CD4-positive, alpha-beta T cell (primary cell): ENCODE results near the gene C1QTNF7. TPM values are rescaled to one million over a fixed set of nuclear protein-coding genes. Genes with fewer than 3 reads are reported as not detected.

Experiments used
- ATAC-seq: fragments of 200-7000 bp; cut with Tn5 transposase; one replicate; pipeline ENCODE4 v1.10.0; 2022; ENCODE audit warnings: mild to moderate bottlenecking; ENCODE audit not compliant: poor library complexity
- CTCF ChIA-PET: fragments of 350-600 bp; sonication (Branson Sonifier 250); formaldehyde crosslinking; loops from one replicate; lab custom pipeline; 2021; ENCODE audit warnings: antibody characterized with exemption, inconsistent platforms; lab: Charles Lee
- POLR2A ChIA-PET: fragments of 350-600 bp; sonication (Branson Sonifier 250); formaldehyde crosslinking; loops from one replicate; lab custom pipeline; 2021; ENCODE audit warnings: antibody characterized with exemption, inconsistent platforms; lab: Charles Lee
- DNase-seq, 14 experiments: peaks; one replicate each; pipeline ENCODE4 v3.0.0-alpha.2; 2013 to 2020; ENCODE audit warnings: mixed read lengths in 2 of 14
- H3K27ac ChIP-seq, 2 donors: one replicate each; pipeline versions ENCODE4 v1.5.1 to v1.7.0; 2013; ENCODE audit warnings: low read length in 2 of 2, low read depth in 1 of 2, mild to moderate bottlenecking in 1 of 2
- H3K27me3 ChIP-seq, 2 experiments: 1 replicate in 1 of 2; 2 replicates in 1 of 2; pipeline versions ENCODE4 v1.6.1 to v1.7.0; 2013; ENCODE audit warnings: low read length in 2 of 2, control low read depth in 1 of 2, mild to moderate bottlenecking in 1 of 2, moderate library complexity in 1 of 2; ENCODE audit not compliant: insufficient read depth in 2 of 2, control insufficient read depth in 1 of 2
- H3K36me3 ChIP-seq: one replicate; pipeline ENCODE4 v1.6.1; 2013; ENCODE audit warnings: low read length, control low read depth; ENCODE audit not compliant: insufficient read depth
- H3K4me1 ChIP-seq: one replicate; pipeline ENCODE4 v1.6.1; 2013; ENCODE audit warnings: low read length, control low read depth; ENCODE audit not compliant: insufficient read depth
- H3K4me3 ChIP-seq: one replicate; pipeline ENCODE4 v1.5.1; 2013; ENCODE audit warnings: mild to moderate bottlenecking, low read length, moderate library complexity
- H3K9me3 ChIP-seq, 2 experiments: 1 replicate in 1 of 2; 2 replicates in 1 of 2; pipeline versions ENCODE4 v1.6.1 to v1.7.0; 2013; ENCODE audit warnings: low read length in 2 of 2, mild to moderate bottlenecking in 2 of 2, control low read depth in 1 of 2, moderate library complexity in 1 of 2; ENCODE audit not compliant: control insufficient read depth in 1 of 2, insufficient read depth in 1 of 2
- H3K27ac Mint-ChIP-seq: one replicate; pipeline ENCODE4 v1.8.0; 2020; ENCODE audit warnings: mixed read lengths
- H3K27me3 Mint-ChIP-seq: one replicate; pipeline ENCODE4 v1.8.0; 2021; ENCODE audit warnings: mixed read lengths
- H3K36me3 Mint-ChIP-seq: one replicate; pipeline ENCODE4 v1.8.0; 2021; ENCODE audit warnings: low read depth, mixed read lengths
- H3K4me1 Mint-ChIP-seq: one replicate; pipeline ENCODE4 v1.8.0; 2021; ENCODE audit warnings: low read depth, mixed read lengths
- H3K4me3 Mint-ChIP-seq: one replicate; pipeline ENCODE4 v1.8.0; 2020; ENCODE audit warnings: mild to moderate bottlenecking, mixed read lengths
- H3K9me3 Mint-ChIP-seq: one replicate; pipeline ENCODE4 v1.8.0; 2020; ENCODE audit warnings: mixed read lengths
- CTCF ChIP-seq: fragments of 200-600 bp; IDR thresholded peaks from one replicate; pipeline ENCODE4 v1.8.0; 2022; ENCODE audit warnings: antibody characterized with exemption, mild to moderate bottlenecking
- intact Hi-C, 2 experiments: fragments of 100-400 bp; cut with DNase I in 1 of 2; cut with micrococcal nuclease in 1 of 2; formaldehyde crosslinking; loops; one replicate each; pipeline versions ENCODE4 v1.15.1 to v1.9.0; 2023 to 2025; cut with DNase I, micrococcal nuclease
- total RNA-seq, 174 experiments: library from RNA in 2 of 174; stranded (reverse) in 2 of 174; gene quantifications; one replicate each; pipeline ENCODE4 v1.2.3 and lab custom pipeline; 2021 to 2026

Gene C1QTNF7
- total RNA-seq, 2 experiments from 2014 or later, result not detected

- Histone ChIP-seq H3K27me3 (no peaks in the 10 kb centered on the region), H3K27ac (no peak overlapping the region), H3K36me3 (no peaks in the 10 kb centered on the region), H3K9me3 (no peaks in the 10 kb centered on the region), H3K4me3 (no peak overlapping the region), H3K4me1 (peaks cover 22% of the 10 kb centered on the region)
- Mint-ChIP-seq H3K36me3 (no peaks in the 10 kb centered on the region), H3K9me3 (no peaks in the 10 kb centered on the region), H3K27me3 (no peaks in the 10 kb centered on the region), H3K4me1 (peaks cover 65% of the 10 kb centered on the region), H3K27ac (peak overlapping the region; percentile 84), H3K4me3 (no peak overlapping the region)
- intact Hi-C loops, result no loop called here
- peak in 1 of 14 experiments; percentile 26 for DNase-seq
- ATAC-seq, result no peak
- TF ChIP-seq CTCF, result no peak
- ChIA-PET CTCF (interaction anchor here (1.0 kb wide), 1 partner anchor 17 kb away, joined by 5 read pairs; no protein-coding TSS in a partner anchor), POLR2A (no interaction called here)
These were observed 14.2 kb upstream of the C1QTNF7 start for GRCh38 chr4:15413623-15414019.

GRCh38 chr4:15414551-15415091, 13.2 kb upstream of the C1QTNF7 start:
- Histone ChIP-seq H3K36me3 (no peaks in the 10 kb centered on the region), H3K9me3 (no peaks in the 10 kb centered on the region), H3K27ac (no peak overlapping the region), H3K4me1 (peaks cover 22% of the 10 kb centered on the region), H3K27me3 (no peaks in the 10 kb centered on the region), H3K4me3 (no peak overlapping the region)
- ChIA-PET POLR2A (no interaction called here), CTCF (no interaction called here)
- no peaks in the 10 kb centered on the region for H3K9me3 Mint-ChIP-seq
- intact Hi-C loops, result no loop called here
- peaks cover 55% of the 10 kb centered on the region for H3K4me1 Mint-ChIP-seq
- ATAC-seq, result no peak
- no peak overlapping the region for H3K4me3 Mint-ChIP-seq
- DNase-seq, result no peak
- H3K27ac Mint-ChIP-seq, result peak overlapping the region; percentile 84
- H3K36me3 Mint-ChIP-seq, result no peaks in the 10 kb centered on the region
- no peak for TF ChIP-seq CTCF
- H3K27me3 Mint-ChIP-seq, result no peaks in the 10 kb centered on the region

GRCh38 chr4:15416357-15417232, 11.2 kb upstream of the C1QTNF7 start:
- TF ChIP-seq CTCF, result no peak
- Mint-ChIP-seq H3K36me3 (no peaks in the 10 kb centered on the region), H3K27ac (no peak overlapping the region), H3K27me3 (no peaks in the 10 kb centered on the region), H3K4me3 (no peak overlapping the region), H3K4me1 (peaks cover 35% of the 10 kb centered on the region), H3K9me3 (no peaks in the 10 kb centered on the region)
- no peaks in the 10 kb centered on the region for H3K9me3 ChIP-seq
- H3K36me3 ChIP-seq, result no peaks in the 10 kb centered on the region
- DNase-seq (no peak), ATAC-seq (no peak)
- ChIA-PET POLR2A (no interaction called here), CTCF (no interaction called here)
- intact Hi-C loops, result no loop called here
- no peak overlapping the region for H3K27ac ChIP-seq
- H3K4me1 ChIP-seq, result peaks cover 17% of the 10 kb centered on the region
- no peak overlapping the region for H3K4me3 ChIP-seq
- H3K27me3 ChIP-seq, result no peaks in the 10 kb centered on the region
